Measurements from ENCODE around the gene HAAO.

Gene HAAO

DNA sequence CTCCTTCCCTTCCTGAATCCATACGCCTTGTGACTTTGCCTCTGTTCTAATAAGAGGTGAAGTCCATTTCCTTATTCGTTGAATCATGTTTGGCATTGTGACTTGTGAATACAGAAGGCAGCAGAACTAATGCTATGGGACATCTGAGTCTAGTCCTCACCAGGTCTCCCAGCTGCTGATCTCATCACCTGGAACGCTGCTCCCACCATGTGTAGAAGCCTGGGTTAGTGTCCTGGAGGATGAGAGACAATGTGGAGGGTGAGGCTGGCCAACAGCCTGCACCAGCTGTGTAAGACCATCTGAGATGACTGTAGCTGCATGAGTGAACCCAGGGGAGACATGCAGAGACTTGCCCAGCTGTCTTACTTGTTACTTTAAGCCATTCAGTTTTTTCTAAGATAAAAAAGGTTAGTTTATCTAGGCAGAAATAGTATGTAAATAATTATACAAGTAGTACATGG lies 3.5 kb upstream of the HAAO start:
- Mint-ChIP-seq H3K27me3 (peaks cover 22 to 32% of the 10 kb centered on the region in 2 donors), H3K36me3 (ENCODE audit: insufficient read depth) (no peaks in the 10 kb centered on the region), H3K27ac (no peak overlapping the region), H3K4me3 (no peak overlapping the region), H3K9me3 (no peaks in the 10 kb centered on the region), H3K4me1 (ENCODE audit: low read depth in 2 of 2) (peaks cover 3 to 9% of the 10 kb centered on the region in 2 donors)
- DNase-seq: no peak
- ATAC-seq (replicated peaks): no peak

GRCh38 chr2:42795275-42795674 lies 2.9 kb upstream of the HAAO start:
- no peaks in the 10 kb centered on the region for H3K36me3 Mint-ChIP-seq (ENCODE audit: insufficient read depth)
- H3K27me3 Mint-ChIP-seq: peaks cover 27 to 37% of the 10 kb centered on the region in 2 donors
- no peak overlapping the region for H3K27ac Mint-ChIP-seq
- ATAC-seq (replicated peaks) (no peak), DNase-seq (no peak)
- peaks cover 3 to 9% of the 10 kb centered on the region in 2 donors for H3K4me1 Mint-ChIP-seq (ENCODE audit: low read depth in 2 of 2)
- no peak overlapping the region for H3K4me3 Mint-ChIP-seq
- no peaks in the 10 kb centered on the region for H3K9me3 Mint-ChIP-seq

DNA sequence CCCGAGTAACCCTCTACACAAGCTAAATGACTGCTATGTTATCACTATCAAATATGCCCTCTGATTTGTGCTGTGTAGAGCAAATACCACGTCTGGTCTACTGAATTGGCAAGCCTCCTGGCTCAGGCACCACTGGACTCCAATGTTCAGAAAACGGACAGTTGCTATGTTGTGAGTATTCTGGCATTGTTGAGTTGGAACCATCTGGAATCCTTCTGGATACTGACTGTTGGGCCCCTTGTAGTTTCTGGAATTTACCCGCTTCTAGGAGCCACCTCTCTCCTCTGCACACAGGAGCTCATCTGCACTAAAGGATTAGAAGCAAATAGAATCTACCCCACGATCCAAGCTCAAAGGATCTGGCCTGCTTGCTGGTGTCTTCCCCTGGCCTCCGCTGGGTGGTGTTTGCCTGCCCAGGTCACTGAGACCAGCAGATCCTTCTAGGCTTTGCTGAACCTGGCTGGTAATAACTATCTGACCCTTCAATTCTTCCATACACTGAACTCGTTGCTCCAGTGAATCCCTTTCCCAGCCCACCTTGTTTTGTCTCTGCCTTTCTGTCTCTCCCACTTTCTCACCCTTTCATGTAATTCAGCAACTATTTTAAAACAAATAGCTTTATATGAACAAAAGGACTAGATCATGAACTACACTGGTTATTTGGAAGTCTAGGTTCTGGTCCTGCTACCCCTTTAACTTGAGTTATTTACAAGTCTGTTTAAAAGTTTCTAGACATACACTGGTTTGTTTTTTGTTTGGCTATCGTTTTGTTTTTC lies 2.1 kb upstream of the HAAO start:
- H3K27ac Mint-ChIP-seq: no peak overlapping the region
- no peak overlapping the region for H3K4me3 Mint-ChIP-seq

DNA sequence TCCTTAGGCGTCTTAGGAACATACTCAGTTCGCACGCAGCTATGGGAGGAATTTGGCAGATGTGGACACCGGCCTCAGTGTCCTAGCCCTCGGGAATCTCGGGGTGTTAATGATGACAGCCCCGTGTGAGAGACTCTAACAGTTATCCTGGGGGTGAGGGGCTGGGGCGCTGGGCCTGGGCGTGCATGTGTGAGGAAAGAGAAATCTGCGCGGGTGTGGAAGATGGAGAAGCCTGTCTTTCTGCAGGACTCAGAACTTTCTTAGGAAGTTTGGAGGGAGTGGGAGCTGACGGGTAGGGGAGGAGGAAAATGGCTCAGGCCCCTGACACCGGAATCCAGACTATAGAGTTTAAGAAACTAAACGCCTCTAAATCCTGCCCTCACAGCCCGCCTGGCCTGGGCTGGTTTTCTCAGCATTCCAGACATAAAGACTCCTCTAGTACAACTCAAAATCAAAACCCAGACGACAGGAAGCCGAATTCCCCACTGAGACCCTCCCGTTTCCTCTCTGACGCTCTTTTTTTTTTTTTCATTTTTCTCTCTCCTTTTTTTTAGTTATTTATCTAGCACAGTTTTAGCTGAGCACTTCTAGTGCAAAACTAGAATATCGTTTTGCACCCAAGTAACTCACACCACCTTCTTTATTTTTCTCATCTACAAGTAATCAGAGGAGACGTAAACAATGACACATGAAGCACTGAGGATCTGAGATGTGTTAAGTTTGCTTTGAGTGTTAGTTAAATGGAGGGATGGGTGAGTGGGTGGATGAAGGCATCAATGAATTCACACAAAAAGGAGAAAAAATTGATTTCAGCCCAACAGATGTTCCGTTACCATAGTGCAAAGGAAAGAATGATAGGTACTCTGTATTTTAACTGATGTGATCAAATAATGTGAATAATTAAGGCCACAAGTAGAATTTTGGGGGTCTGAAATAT lies 1.2 kb upstream of the HAAO start:
- DNase-seq: no peak
- Mint-ChIP-seq H3K9me3 (no peaks in the 10 kb centered on the region), H3K36me3 (ENCODE audit: insufficient read depth) (no peaks in the 10 kb centered on the region), H3K4me3 (peak overlapping the region; percentile 1 to 4), H3K27me3 (peaks cover 39 to 51% of the 10 kb centered on the region in 2 donors), H3K4me1 (ENCODE audit: low read depth in 2 of 2) (peaks cover 3 to 9% of the 10 kb centered on the region in 2 donors), H3K27ac (no peak overlapping the region)
- no peak for ATAC-seq (replicated peaks)

More for the DNA sequence above, 2.1 kb upstream of the HAAO start:
- DNase-seq: no peak
- no peaks in the 10 kb centered on the region for H3K9me3 Mint-ChIP-seq
- no peaks in the 10 kb centered on the region for H3K36me3 Mint-ChIP-seq (ENCODE audit: insufficient read depth)
- peaks cover 35 to 46% of the 10 kb centered on the region in 2 donors for H3K27me3 Mint-ChIP-seq
- peaks cover 3 to 9% of the 10 kb centered on the region in 2 donors for H3K4me1 Mint-ChIP-seq (ENCODE audit: low read depth in 2 of 2)
- ATAC-seq (replicated peaks): no peak

GRCh38 chr2:42792087-42792582 lies 248 bp downstream of the HAAO start:
- no peak overlapping the region for H3K27ac Mint-ChIP-seq
- ATAC-seq (replicated peaks) (peak; percentile 40), DNase-seq (no peak)
- peak overlapping the region; percentile 23 to 53 for H3K4me3 Mint-ChIP-seq
- no peaks in the 10 kb centered on the region for H3K36me3 Mint-ChIP-seq (ENCODE audit: insufficient read depth)
- peaks cover 3 to 9% of the 10 kb centered on the region in 2 donors for H3K4me1 Mint-ChIP-seq (ENCODE audit: low read depth in 2 of 2)
- no peaks in the 10 kb centered on the region for H3K9me3 Mint-ChIP-seq
- peaks cover 50 to 65% of the 10 kb centered on the region in 2 donors for H3K27me3 Mint-ChIP-seq

GRCh38 chr2:42791606-42792005 lies 777 bp downstream of the HAAO start:
- no peaks in the 10 kb centered on the region for H3K36me3 Mint-ChIP-seq (ENCODE audit: insufficient read depth)

DNA sequence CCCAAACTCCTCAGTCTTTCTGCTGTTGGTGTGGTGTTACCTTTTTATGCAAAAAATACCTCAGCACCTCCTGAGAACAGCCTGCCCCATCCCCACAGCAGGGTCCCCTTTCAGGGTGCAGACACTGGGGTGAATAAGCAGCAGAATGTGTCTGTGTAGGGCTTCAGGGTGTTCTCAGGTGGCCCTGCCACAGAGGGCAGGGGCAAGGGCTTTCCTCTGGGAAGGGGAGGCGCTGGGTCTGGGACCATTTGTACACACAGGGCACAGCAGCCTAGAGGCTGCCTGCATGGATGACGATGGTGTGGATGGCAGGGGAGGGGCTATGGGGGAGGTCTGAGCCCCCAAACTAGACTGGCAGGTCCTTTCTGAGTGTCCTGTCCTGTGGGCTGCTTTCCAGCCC lies 2.6 kb downstream of the HAAO start:
- H3K4me3 Mint-ChIP-seq: no peak overlapping the region
- H3K9me3 Mint-ChIP-seq: no peaks in the 10 kb centered on the region
- peaks cover 58 to 77% of the 10 kb centered on the region in 2 donors for H3K27me3 Mint-ChIP-seq
- no peaks in the 10 kb centered on the region for H3K36me3 Mint-ChIP-seq (ENCODE audit: insufficient read depth)
- no peak for ATAC-seq (replicated peaks)
- H3K27ac Mint-ChIP-seq: no peak overlapping the region
- no peak for DNase-seq
- H3K4me1 Mint-ChIP-seq (ENCODE audit: low read depth in 2 of 2): peaks cover 3 to 9% of the 10 kb centered on the region in 2 donors

More at GRCh38 chr2:42791606-42792005, 777 bp downstream of the HAAO start:
- no peak for DNase-seq
- Mint-ChIP-seq H3K4me1 (ENCODE audit: low read depth in 2 of 2) (peaks cover 3 to 9% of the 10 kb centered on the region in 2 donors), H3K9me3 (no peaks in the 10 kb centered on the region), H3K27ac (no peak overlapping the region), H3K4me3 (peak overlapping the region in 1 of 2 donors; percentile 53), H3K27me3 (peaks cover 56 to 71% of the 10 kb centered on the region in 2 donors)
- ATAC-seq (replicated peaks): no peak

DNA sequence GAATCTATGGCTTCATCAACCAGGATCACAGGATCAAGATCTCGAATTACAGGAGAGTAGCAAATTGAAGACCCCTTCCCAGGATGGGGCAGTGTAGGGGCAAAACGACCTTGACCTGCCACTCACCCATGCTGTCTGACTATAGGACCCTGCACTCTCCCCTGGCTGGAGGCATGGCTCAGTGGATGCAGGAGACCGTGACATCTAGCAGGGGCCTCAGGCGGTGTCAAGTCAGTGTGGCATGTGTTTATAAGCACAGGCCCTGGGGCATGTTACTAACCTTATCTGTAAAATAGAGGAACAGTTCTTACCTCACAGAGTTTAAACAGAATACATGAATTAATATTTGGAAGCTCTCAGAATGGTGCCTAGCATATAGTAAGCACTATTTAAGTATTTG lies 3.5 kb downstream of the HAAO start:
- DNase-seq: no peak
- Mint-ChIP-seq H3K27me3 (peaks cover 57 to 69% of the 10 kb centered on the region in 2 donors), H3K27ac (no peak overlapping the region), H3K9me3 (no peaks in the 10 kb centered on the region), H3K4me3 (no peak overlapping the region), H3K4me1 (ENCODE audit: low read depth in 2 of 2) (peaks cover 3 to 9% of the 10 kb centered on the region in 2 donors), H3K36me3 (ENCODE audit: insufficient read depth) (no peaks in the 10 kb centered on the region)
- no peak for ATAC-seq (replicated peaks)

DNA sequence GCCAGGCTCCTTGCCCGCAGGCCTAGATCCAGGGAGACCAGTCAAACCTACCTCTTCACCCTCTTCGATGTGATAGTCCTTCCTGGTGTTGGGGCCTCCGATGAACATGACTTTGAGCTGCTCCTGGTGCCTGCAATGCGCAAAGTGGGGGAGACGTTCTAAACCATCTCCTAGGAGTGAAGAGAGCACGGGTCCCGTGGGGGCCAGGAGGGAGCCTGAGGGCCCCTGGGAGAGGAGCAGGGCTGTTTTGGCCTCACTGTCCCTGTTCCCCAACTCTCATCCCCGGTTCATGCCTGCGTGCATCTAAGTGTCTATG lies 3.9 kb downstream of the HAAO start:
- Mint-ChIP-seq H3K36me3 (ENCODE audit: insufficient read depth) (no peaks in the 10 kb centered on the region), H3K27ac (no peak overlapping the region), H3K4me3 (no peak overlapping the region), H3K4me1 (ENCODE audit: low read depth in 2 of 2) (peaks cover 3 to 9% of the 10 kb centered on the region in 2 donors), H3K27me3 (peaks cover 52 to 64% of the 10 kb centered on the region in 2 donors), H3K9me3 (no peaks in the 10 kb centered on the region)
- ATAC-seq (replicated peaks) (no peak), DNase-seq (no peak)

GRCh38 chr2:42787788-42788477 lies 4.5 kb downstream of the HAAO start:
- Mint-ChIP-seq H3K4me1 (ENCODE audit: low read depth in 2 of 2) (peaks cover 3 to 9% of the 10 kb centered on the region in 2 donors), H3K9me3 (no peaks in the 10 kb centered on the region), H3K4me3 (no peak overlapping the region), H3K27ac (no peak overlapping the region), H3K36me3 (ENCODE audit: insufficient read depth) (no peaks in the 10 kb centered on the region), H3K27me3 (peaks cover 50 to 61% of the 10 kb centered on the region in 2 donors)
- DNase-seq: no peak
- no peak for ATAC-seq (replicated peaks)

DNA sequence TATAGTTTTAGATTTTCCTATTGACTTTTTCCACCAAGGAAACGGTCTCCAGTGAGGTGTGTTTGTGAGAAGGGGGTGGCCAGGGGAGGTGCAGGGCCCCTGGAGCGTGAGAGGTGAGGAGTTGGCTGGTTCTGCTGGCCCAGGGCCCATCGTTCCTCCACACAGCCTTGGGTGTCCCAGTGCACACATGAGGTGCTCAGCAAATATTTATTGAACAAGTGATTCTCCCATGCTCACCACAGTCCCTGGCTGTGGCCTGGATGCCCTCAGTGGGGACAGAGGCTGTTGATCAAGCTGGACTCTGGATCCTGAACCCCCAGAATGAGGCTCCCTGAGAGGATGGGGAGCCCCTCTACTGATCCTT lies 5.0 kb downstream of the HAAO start:
- Mint-ChIP-seq H3K4me3 (no peak overlapping the region), H3K27ac (no peak overlapping the region), H3K36me3 (ENCODE audit: insufficient read depth) (no peaks in the 10 kb centered on the region), H3K4me1 (ENCODE audit: low read depth in 2 of 2) (peaks cover 3 to 9% of the 10 kb centered on the region in 2 donors), H3K27me3 (peaks cover 50 to 60% of the 10 kb centered on the region in 2 donors), H3K9me3 (no peaks in the 10 kb centered on the region)
- DNase-seq: no peak
- no peak for ATAC-seq (replicated peaks)

- ATAC-seq (replicated peaks): no peak
- Mint-ChIP-seq H3K4me1 (ENCODE audit: low read depth in 2 of 2) (peaks cover 0 to 5% of the 10 kb centered on the region in 2 donors), H3K9me3 (no peaks in the 10 kb centered on the region)
Measured at GRCh38 chr2:42786561-42787345, 5.6 kb downstream of the HAAO start.

More at GRCh38 chr2:42786561-42787345, 5.6 kb downstream of the HAAO start:
- Mint-ChIP-seq H3K36me3 (ENCODE audit: insufficient read depth) (no peaks in the 10 kb centered on the region), H3K4me3 (no peak overlapping the region), H3K27me3 (peaks cover 45 to 54% of the 10 kb centered on the region in 2 donors), H3K27ac (no peak overlapping the region)
- DNase-seq: no peak
